Neural cell (in vitro differentiated cells): ENCODE results near the gene TUBB2A. TPM values are rescaled to one million over a fixed set of nuclear protein-coding genes. Genes with fewer than 3 reads are reported as not detected.
"Not testable (repeated sequence)": the region's sequence is repeated elsewhere in the genome, so short reads cannot be mapped to it uniquely, and the experiment has no call there.

ENCODE experiments used
- H2AFZ ChIP-seq: fragments of 200-600, 300-800 bp; sonication (generic), shearing (Covaris generic); 2 replicates; pipeline ENCODE4 v1.6.0; 2014; ENCODE audit warnings: low read depth, mild to moderate bottlenecking, antibody characterized with exemption, low read length, moderate library complexity
- H3F3A ChIP-seq: fragments of 200-600 bp; shearing (Covaris generic); 2 replicates; pipeline ENCODE4 v1.6.1; 2016; ENCODE audit warnings: mild to moderate bottlenecking, moderate library complexity, mixed read lengths, antibody characterized with exemption, low read length; ENCODE audit not compliant: insufficient read depth, poor library complexity, severe bottlenecking
- H3K27ac ChIP-seq: fragments of 200-600, 300-800 bp; sonication (generic), shearing (Covaris generic); 2 replicates; pipeline ENCODE4 v1.5.1; 2014; ENCODE audit warnings: mild to moderate bottlenecking, low read length, moderate library complexity
- H3K27me3 ChIP-seq: fragments of 300-800, 200-600 bp; sonication (generic), shearing (Covaris generic); 2 replicates; pipeline ENCODE4 v1.6.0; 2014; ENCODE audit warnings: mild to moderate bottlenecking, low read depth, low read length, moderate library complexity; ENCODE audit not compliant: insufficient read depth
- H3K36me3 ChIP-seq: fragments of 300-800, 200-600 bp; sonication (generic), shearing (Covaris generic); 2 replicates; pipeline ENCODE4 v1.5.1; 2014; ENCODE audit warnings: mild to moderate bottlenecking, antibody characterized with exemption, low read length, moderate library complexity; ENCODE audit not compliant: insufficient read depth
- H3K4me2 ChIP-seq: fragments of 300-800, 200-600 bp; sonication (generic), shearing (Covaris generic); 2 replicates; pipeline ENCODE4 v1.6.0; 2014; ENCODE audit warnings: mild to moderate bottlenecking, low read length
- H3K4me3 ChIP-seq: fragments of 300-800, 200-600 bp; sonication (generic), shearing (Covaris generic); 2 replicates; pipeline ENCODE4 v1.5.1; 2014; ENCODE audit warnings: mild to moderate bottlenecking, low read length, moderate library complexity
- H3K79me2 ChIP-seq: fragments of 200-600 bp; shearing (Covaris generic); replicated peaks from 2 replicates; pipeline ENCODE4 v1.6.0; 2014; ENCODE audit warnings: mild to moderate bottlenecking, low read length, moderate library complexity; ENCODE audit not compliant: insufficient read depth
- H3K9ac ChIP-seq: fragments of 300-800, 200-600 bp; sonication (generic), shearing (Covaris generic); 2 replicates; pipeline ENCODE4 v1.6.1; 2016; ENCODE audit warnings: mild to moderate bottlenecking, low read length, mixed read lengths
- H3K9me2 ChIP-seq: fragments of 200-600 bp; shearing (Covaris generic); 2 replicates; pipeline ENCODE4 v1.6.1; 2016; ENCODE audit warnings: mild to moderate bottlenecking, low read length, mixed read lengths; ENCODE audit not compliant: insufficient read depth
- H3K9me3 ChIP-seq: fragments of 200-600, 300-800 bp; sonication (generic), shearing (Covaris generic); 2 replicates; pipeline ENCODE4 v1.6.1; 2016; ENCODE audit warnings: mild to moderate bottlenecking, mixed run types, low read length, moderate library complexity, mixed read lengths
- H4K20me1 ChIP-seq: fragments of 200-600 bp; shearing (Covaris generic); 2 replicates; pipeline ENCODE4 v1.6.1; 2016; ENCODE audit warnings: mild to moderate bottlenecking, mixed run types; ENCODE audit not compliant: insufficient read depth
- EP300 ChIP-seq: fragments of 450-650 bp; conservative IDR thresholded peaks from 2 replicates; pipeline ENCODE4 v1.6.1; 2014; ENCODE audit warnings: antibody characterized with exemption, mild to moderate bottlenecking, moderate library complexity; ENCODE audit not compliant: poor library complexity, severe bottlenecking
- EZH2 ChIP-seq: fragments of 200-600, 300-800 bp; shearing (Covaris generic), sonication (generic); IDR thresholded peaks from 2 replicates; pipeline ENCODE4 v1.6.1; 2014; ENCODE audit warnings: antibody characterized with exemption, low read length, borderline replicate concordance, mild to moderate bottlenecking; ENCODE audit not compliant: insufficient read depth, poor library complexity, severe bottlenecking
- MXI1 ChIP-seq: fragments of 450-650 bp; conservative IDR thresholded peaks from 2 replicates; pipeline ENCODE4 v1.6.1; 2014; ENCODE audit warnings: antibody characterized with exemption, mild to moderate bottlenecking; ENCODE audit not compliant: poor library complexity, severe bottlenecking
- POLR2AphosphoS5 ChIP-seq: IDR thresholded peaks from 2 replicates; pipeline ENCODE4 v1.6.1; 2012
- RAD21 ChIP-seq: fragments of 450-650 bp; conservative IDR thresholded peaks from 2 replicates; pipeline ENCODE4 v1.6.1; 2014; ENCODE audit warnings: antibody characterized with exemption, mild to moderate bottlenecking, moderate library complexity
- SMC3 ChIP-seq: fragments of 450-650 bp; conservative IDR thresholded peaks from 2 replicates; pipeline ENCODE4 v1.6.1; 2014; ENCODE audit warnings: antibody characterized with exemption, mild to moderate bottlenecking, moderate library complexity; ENCODE audit not compliant: poor library complexity
- TAF1 ChIP-seq: IDR thresholded peaks from 2 replicates; pipeline ENCODE4 v1.6.1; 2012; ENCODE audit warnings: low read depth
- polyA plus RNA-seq: library from polyadenylated mRNA; depleted of rRNA; stranded (reverse); fragments of >200 nt; gene quantifications from 2 replicates; pipeline ENCODE4 v1.2.3, GENCODE V29; 2014
- TF ChIP-seq, protein P1 (sequence below): IDR thresholded peaks from 2 replicates; pipeline ENCODE4 v1.6.1; 2012; ENCODE audit warnings: borderline replicate concordance
- TF ChIP-seq, protein P2 (sequence below): fragments of 450-650 bp; IDR thresholded peaks from 2 replicates; pipeline ENCODE4 v1.5.1; 2014; ENCODE audit warnings: antibody characterized with exemption, mild to moderate bottlenecking, moderate library complexity; ENCODE audit not compliant: poor library complexity, severe bottlenecking

TUBB2A gene
- polyA plus RNA-seq, 1 donor from 2014 or later = 1,088 TPM

DNA sequence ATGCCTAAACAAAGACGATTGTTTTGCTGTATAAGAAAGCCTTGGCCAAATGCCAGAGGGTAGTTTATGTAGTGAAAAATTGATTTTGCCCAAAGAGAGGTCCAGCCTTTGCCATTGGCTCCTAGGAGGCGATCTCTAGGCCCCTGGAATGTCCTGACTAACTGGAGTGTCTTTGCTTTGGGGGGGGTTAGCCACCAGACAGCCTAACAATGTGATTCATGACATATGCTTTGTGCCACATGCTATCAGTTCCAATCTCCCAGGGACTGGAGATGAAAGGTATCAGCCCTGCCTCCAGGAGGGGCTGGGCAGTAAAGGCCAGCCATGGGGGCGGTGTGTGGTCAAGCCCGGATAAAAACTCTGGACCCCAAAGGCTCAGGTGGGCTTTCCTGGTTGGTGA, 32.7 kb upstream of the TUBB2A start:
- H2AFZ ChIP-seq = no peak overlapping the region
- no peaks in the 10 kb centered on the region for H3K9me3 ChIP-seq
- peaks cover 3% of the 10 kb centered on the region for H3F3A ChIP-seq
- no peaks in the 10 kb centered on the region for H3K36me3 ChIP-seq
- no peaks in the 10 kb centered on the region for H4K20me1 ChIP-seq
- H3K9me2 ChIP-seq = no peaks in the 10 kb centered on the region
- H3K4me2 ChIP-seq = no peak overlapping the region
- peaks cover 3% of the 10 kb centered on the region for H3K79me2 ChIP-seq
- H3K27me3 ChIP-seq = no peaks in the 10 kb centered on the region
- H3K4me3 ChIP-seq = no peak overlapping the region
- no peak overlapping the region for H3K27ac ChIP-seq
- no peak for TF ChIP-seq TAF1
- no peak for TF ChIP-seq RAD21
- TF ChIP-seq EZH2 = no peak
- TF ChIP-seq EP300 = no peak
- TF ChIP-seq POLR2AphosphoS5 = no peak
- no peak for TF ChIP-seq MXI1
- TF ChIP-seq, protein P1, sequence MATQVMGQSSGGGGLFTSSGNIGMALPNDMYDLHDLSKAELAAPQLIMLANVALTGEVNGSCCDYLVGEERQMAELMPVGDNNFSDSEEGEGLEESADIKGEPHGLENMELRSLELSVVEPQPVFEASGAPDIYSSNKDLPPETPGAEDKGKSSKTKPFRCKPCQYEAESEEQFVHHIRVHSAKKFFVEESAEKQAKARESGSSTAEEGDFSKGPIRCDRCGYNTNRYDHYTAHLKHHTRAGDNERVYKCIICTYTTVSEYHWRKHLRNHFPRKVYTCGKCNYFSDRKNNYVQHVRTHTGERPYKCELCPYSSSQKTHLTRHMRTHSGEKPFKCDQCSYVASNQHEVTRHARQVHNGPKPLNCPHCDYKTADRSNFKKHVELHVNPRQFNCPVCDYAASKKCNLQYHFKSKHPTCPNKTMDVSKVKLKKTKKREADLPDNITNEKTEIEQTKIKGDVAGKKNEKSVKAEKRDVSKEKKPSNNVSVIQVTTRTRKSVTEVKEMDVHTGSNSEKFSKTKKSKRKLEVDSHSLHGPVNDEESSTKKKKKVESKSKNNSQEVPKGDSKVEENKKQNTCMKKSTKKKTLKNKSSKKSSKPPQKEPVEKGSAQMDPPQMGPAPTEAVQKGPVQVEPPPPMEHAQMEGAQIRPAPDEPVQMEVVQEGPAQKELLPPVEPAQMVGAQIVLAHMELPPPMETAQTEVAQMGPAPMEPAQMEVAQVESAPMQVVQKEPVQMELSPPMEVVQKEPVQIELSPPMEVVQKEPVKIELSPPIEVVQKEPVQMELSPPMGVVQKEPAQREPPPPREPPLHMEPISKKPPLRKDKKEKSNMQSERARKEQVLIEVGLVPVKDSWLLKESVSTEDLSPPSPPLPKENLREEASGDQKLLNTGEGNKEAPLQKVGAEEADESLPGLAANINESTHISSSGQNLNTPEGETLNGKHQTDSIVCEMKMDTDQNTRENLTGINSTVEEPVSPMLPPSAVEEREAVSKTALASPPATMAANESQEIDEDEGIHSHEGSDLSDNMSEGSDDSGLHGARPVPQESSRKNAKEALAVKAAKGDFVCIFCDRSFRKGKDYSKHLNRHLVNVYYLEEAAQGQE = no peak
- no peak for TF ChIP-seq SMC3
- TF ChIP-seq, protein P2, sequence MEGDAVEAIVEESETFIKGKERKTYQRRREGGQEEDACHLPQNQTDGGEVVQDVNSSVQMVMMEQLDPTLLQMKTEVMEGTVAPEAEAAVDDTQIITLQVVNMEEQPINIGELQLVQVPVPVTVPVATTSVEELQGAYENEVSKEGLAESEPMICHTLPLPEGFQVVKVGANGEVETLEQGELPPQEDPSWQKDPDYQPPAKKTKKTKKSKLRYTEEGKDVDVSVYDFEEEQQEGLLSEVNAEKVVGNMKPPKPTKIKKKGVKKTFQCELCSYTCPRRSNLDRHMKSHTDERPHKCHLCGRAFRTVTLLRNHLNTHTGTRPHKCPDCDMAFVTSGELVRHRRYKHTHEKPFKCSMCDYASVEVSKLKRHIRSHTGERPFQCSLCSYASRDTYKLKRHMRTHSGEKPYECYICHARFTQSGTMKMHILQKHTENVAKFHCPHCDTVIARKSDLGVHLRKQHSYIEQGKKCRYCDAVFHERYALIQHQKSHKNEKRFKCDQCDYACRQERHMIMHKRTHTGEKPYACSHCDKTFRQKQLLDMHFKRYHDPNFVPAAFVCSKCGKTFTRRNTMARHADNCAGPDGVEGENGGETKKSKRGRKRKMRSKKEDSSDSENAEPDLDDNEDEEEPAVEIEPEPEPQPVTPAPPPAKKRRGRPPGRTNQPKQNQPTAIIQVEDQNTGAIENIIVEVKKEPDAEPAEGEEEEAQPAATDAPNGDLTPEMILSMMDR = no peak
- no peak overlapping the region for H3K9ac ChIP-seq

DNA sequence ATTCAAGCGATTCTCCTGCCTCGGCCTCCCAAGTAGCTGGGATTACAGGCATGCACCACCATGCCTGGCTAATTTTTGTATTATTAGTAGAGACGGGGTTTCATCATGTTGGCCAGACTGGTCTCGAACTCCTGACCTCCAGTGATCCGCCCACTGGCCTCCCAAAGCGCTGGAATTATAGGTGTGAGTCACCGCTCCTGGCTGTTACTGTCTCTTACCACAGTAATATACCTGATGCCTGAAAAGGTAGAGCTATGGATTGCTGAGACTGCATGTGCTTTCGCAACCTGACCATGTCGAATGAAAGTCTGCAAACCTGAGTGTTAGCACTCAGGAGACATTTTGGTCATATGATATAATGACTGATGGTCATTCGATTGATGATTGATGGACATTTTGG, 31.8 kb upstream of the TUBB2A start:
- H3K79me2 ChIP-seq, H3K9me2 ChIP-seq, H4K20me1 ChIP-seq, H2AFZ ChIP-seq, H3K27me3 ChIP-seq, H3K9me3 ChIP-seq, H3K9ac ChIP-seq, H3F3A ChIP-seq, H3K4me2 ChIP-seq, H3K27ac ChIP-seq, H3K4me3 ChIP-seq, H3K36me3 ChIP-seq: not testable (repeated sequence)

DNA sequence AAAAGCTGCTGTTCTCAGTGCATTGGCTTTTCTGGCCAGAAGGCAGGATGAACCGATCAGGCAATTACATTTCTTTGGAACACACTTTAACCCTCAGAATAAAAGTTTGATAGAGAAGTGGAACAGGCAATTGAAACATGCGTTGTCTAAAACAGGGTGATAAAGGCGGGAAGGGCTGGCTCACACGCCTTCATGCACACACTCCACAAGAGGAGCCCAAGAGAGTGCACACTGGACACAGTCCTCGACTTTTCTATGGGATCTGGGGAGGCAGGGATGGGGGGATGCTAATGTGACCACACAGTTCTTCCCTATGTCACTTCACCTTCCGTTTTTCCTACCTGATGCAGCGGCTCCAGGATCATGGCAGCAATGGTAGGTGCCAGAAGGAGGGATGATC, 30.9 kb upstream of the TUBB2A start:
- Histone ChIP-seq H4K20me1 (no peaks in the 10 kb centered on the region), H2AFZ (no peak overlapping the region), H3K36me3 (no peaks in the 10 kb centered on the region), H3K79me2 (no peaks in the 10 kb centered on the region), H3K9ac (no peak overlapping the region), H3K4me3 (no peak overlapping the region), H3K27me3 (no peaks in the 10 kb centered on the region), H3F3A (no peaks in the 10 kb centered on the region), H3K9me2 (no peaks in the 10 kb centered on the region), H3K27ac (no peak overlapping the region), H3K4me2 (no peak overlapping the region), H3K9me3 (no peaks in the 10 kb centered on the region)
- TF ChIP-seq, protein P1 = no peak
- TF ChIP-seq TAF1 (no peak), RAD21 (no peak)
